Colonic mucosa (tissue), 4 donors: Measurements from ENCODE around the gene SRGN. TPM values are rescaled to one million over a fixed set of nuclear protein-coding genes. Genes with fewer than 3 reads are reported as not detected.

Experiments
- DNase-seq: peaks from one replicate; pipeline ENCODE4 v3.0.0-alpha.2; 2020
- H3K27ac ChIP-seq: fragments of 200-600 bp; one replicate; pipeline ENCODE4 v1.8.0; 2021
- H3K27me3 ChIP-seq: fragments of 200-600 bp; one replicate; pipeline ENCODE4 v1.8.0; 2021
- H3K36me3 ChIP-seq: fragments of 200-600 bp; one replicate; pipeline ENCODE4 v1.8.0; 2021
- H3K4me1 ChIP-seq: fragments of 200-600 bp; one replicate; pipeline ENCODE4 v1.8.0; 2021; ENCODE audit warnings: mild to moderate bottlenecking
- H3K4me3 ChIP-seq: fragments of 200-600 bp; one replicate; pipeline ENCODE4 v1.8.0; 2021
- H3K9ac ChIP-seq, 2 donors: one replicate each; pipeline ENCODE4 v1.7.0; 2013; ENCODE audit warnings: control low read depth in 2 of 2, low read depth in 2 of 2, low read length in 2 of 2
- H3K9me3 ChIP-seq: fragments of 200-600 bp; one replicate; pipeline ENCODE4 v1.8.0; 2021
- CTCF ChIP-seq: fragments of 200-600 bp; IDR thresholded peaks from one replicate; pipeline ENCODE4 v1.8.0; 2022; ENCODE audit warnings: antibody characterized with exemption, mild to moderate bottlenecking
- intact Hi-C: fragments of 100-400 bp; cut with DNase I; formaldehyde crosslinking; loops from one replicate; pipeline ENCODE4 v1.14.1; 2022
- total RNA-seq, 2 donors: library from RNA; stranded (reverse); fragmentation: NEBNext Ultra II Directional in 1 of 2; extraction: Animal tissue kit (Norgen Biotek cat#: 25700) in 1 of 2; gene quantifications; one replicate each; pipeline ENCODE4 v1.2.1, GENCODE V29; 2021
- donor health status: healthy.
- donor health status: DM: no; HTN: no; CAD: no.
- donor health status: DM: no; HTN: no; CAD: no.

SRGN gene
- total RNA-seq, 2 donors from 2014 or later: 14.3 to 57.8 TPM

GRCh38 chr10:69088801-69089501 lies 1.0 kb downstream of the SRGN start:
- H3K27me3 ChIP-seq: no peaks in the 10 kb centered on the region
- no peaks in the 10 kb centered on the region for H3K9me3 ChIP-seq
- peak overlapping the region; percentile 81 for H3K27ac ChIP-seq
- H3K36me3 ChIP-seq: no peaks in the 10 kb centered on the region
- no peak for TF ChIP-seq CTCF
- H3K4me3 ChIP-seq: peak overlapping the region; percentile 34
- intact Hi-C loops: no loop called here
- H3K4me1 ChIP-seq: no peaks in the 10 kb centered on the region
- DNase-seq: no peak
- no peak overlapping the region for H3K9ac ChIP-seq

GRCh38 chr10:69089638-69090599 lies 2.0 kb downstream of the SRGN start:
- no peak for TF ChIP-seq CTCF
- no peaks in the 10 kb centered on the region for H3K9me3 ChIP-seq
- no peaks in the 10 kb centered on the region for H3K4me1 ChIP-seq
- peak overlapping the region; percentile 31 to 43 for H3K9ac ChIP-seq
- intact Hi-C loops: loop anchor here (5.0 kb wide), 1 partner anchor 83 kb away; no protein-coding TSS in a partner anchor
- no peaks in the 10 kb centered on the region for H3K27me3 ChIP-seq
- H3K27ac ChIP-seq: peak overlapping the region; percentile 81
- peak overlapping the region; percentile 34 for H3K4me3 ChIP-seq
- H3K36me3 ChIP-seq: no peaks in the 10 kb centered on the region
- DNase-seq: peak; percentile 37

GRCh38 chr10:69090685-69091084 lies 2.8 kb downstream of the SRGN start:
- no peak overlapping the region for H3K4me3 ChIP-seq
- intact Hi-C loops: loop anchor here (5.0 kb wide), 1 partner anchor 83 kb away; no protein-coding TSS in a partner anchor
- H3K4me1 ChIP-seq: no peaks in the 10 kb centered on the region

GRCh38 chr10:69091143-69091651 lies 3.3 kb downstream of the SRGN start:
- intact Hi-C loops: loop anchor here (5.0 kb wide), 1 partner anchor 84 kb away; no protein-coding TSS in a partner anchor
- no peak overlapping the region for H3K4me3 ChIP-seq
- no peak for TF ChIP-seq CTCF
- H3K27me3 ChIP-seq: no peaks in the 10 kb centered on the region
- H3K9me3 ChIP-seq: no peaks in the 10 kb centered on the region
- peak overlapping the region; percentile 81 for H3K27ac ChIP-seq
- no peaks in the 10 kb centered on the region for H3K4me1 ChIP-seq
- H3K9ac ChIP-seq: peak overlapping the region in 1 of 2 donors; percentile 43
- no peaks in the 10 kb centered on the region for H3K36me3 ChIP-seq
- DNase-seq: no peak

More at GRCh38 chr10:69090685-69091084, 2.8 kb downstream of the SRGN start:
- H3K9me3 ChIP-seq: no peaks in the 10 kb centered on the region
- DNase-seq: no peak
- no peak for TF ChIP-seq CTCF
- peak overlapping the region; percentile 81 for H3K27ac ChIP-seq
- peak overlapping the region in 1 of 2 donors; percentile 43 for H3K9ac ChIP-seq
- H3K36me3 ChIP-seq: no peaks in the 10 kb centered on the region
- no peaks in the 10 kb centered on the region for H3K27me3 ChIP-seq
